ENCODE results near the gene ANKRD12.

The ANKRD12 gene

GRCh38 chr18:9206421-9206820 lies 69.8 kb downstream of the ANKRD12 start:
- H3K9me3 ChIP-seq (ENCODE audit: insufficient read depth, low read length) = no peaks in the 10 kb centered on the region
- H3K4me3 ChIP-seq (ENCODE audit: low read length) = no peak overlapping the region
- no peak overlapping the region for H3K27ac ChIP-seq (ENCODE audit: low read length)
- H3K9ac ChIP-seq (ENCODE audit: low read length) = no peak overlapping the region
- peaks cover 18% of the 10 kb centered on the region for H3K4me1 ChIP-seq (ENCODE audit: low read length)
- H3K4me2 ChIP-seq (ENCODE audit: low read length) = no peak overlapping the region
- H3K36me3 ChIP-seq (replicated peaks; ENCODE audit: low read depth, low read length) = peaks cover 44% of the 10 kb centered on the region
- no peaks in the 10 kb centered on the region for H3K27me3 ChIP-seq (ENCODE audit: low read depth, low read length)
- peaks cover 24% of the 10 kb centered on the region; the same call in 1 of the 2 replicates for H4K20me1 ChIP-seq (ENCODE audit: insufficient read depth, low read length)
- no peak for TF ChIP-seq CTCF (IDR thresholded peaks at IDR 0.05; ENCODE audit: low read depth, low read length)
- no peak for TF ChIP-seq EZH2phosphoT487 (IDR thresholded peaks at IDR 0.05; ENCODE audit: low read depth)
- H3K79me2 ChIP-seq (ENCODE audit: low read length) = peaks cover 19% of the 10 kb centered on the region
- no peak overlapping the region for H2AFZ ChIP-seq (ENCODE audit: low read depth, low read length)

- TF ChIP-seq EZH2phosphoT487 (IDR thresholded peaks at IDR 0.05; ENCODE audit: low read depth) = no peak
- TF ChIP-seq CTCF (IDR thresholded peaks at IDR 0.05; ENCODE audit: low read depth, low read length) = no peak
- H3K79me2 ChIP-seq (ENCODE audit: low read length) = peaks cover 6% of the 10 kb centered on the region
These were observed 72.7 kb downstream of the ANKRD12 start for GRCh38 chr18:9209279-9209678.

GRCh38 chr18:9210966-9211365 lies 74.4 kb downstream of the ANKRD12 start:
- Histone ChIP-seq H3K79me2 (ENCODE audit: low read length) (peaks cover 9% of the 10 kb centered on the region; the same call in 1 of the 2 replicates), H2AFZ (ENCODE audit: low read depth, low read length) (no peak overlapping the region), H3K4me1 (ENCODE audit: low read length) (peaks cover 23% of the 10 kb centered on the region), H3K36me3 (replicated peaks; ENCODE audit: low read depth, low read length) (peaks cover 57% of the 10 kb centered on the region), H3K9ac (ENCODE audit: low read length) (no peak overlapping the region), H3K27me3 (ENCODE audit: low read depth, low read length) (no peaks in the 10 kb centered on the region), H3K27ac (ENCODE audit: low read length) (peak overlapping the region; percentile 55), H4K20me1 (ENCODE audit: insufficient read depth, low read length) (peaks cover 8% of the 10 kb centered on the region; the same call in 1 of the 2 replicates), H3K4me2 (ENCODE audit: low read length) (peak overlapping the region; percentile 59), H3K9me3 (ENCODE audit: insufficient read depth, low read length) (no peaks in the 10 kb centered on the region), H3K4me3 (ENCODE audit: low read length) (peak overlapping the region; percentile 20; the same call in 1 of the 2 replicates)
- TF ChIP-seq EZH2phosphoT487 (IDR thresholded peaks at IDR 0.05; ENCODE audit: low read depth) (no peak), CTCF (IDR thresholded peaks at IDR 0.05; ENCODE audit: low read depth, low read length) (no peak)

More at GRCh38 chr18:9209279-9209678, 72.7 kb downstream of the ANKRD12 start:
- no peak overlapping the region for H2AFZ ChIP-seq (ENCODE audit: low read depth, low read length)
- H4K20me1 ChIP-seq (ENCODE audit: insufficient read depth, low read length) = peaks cover 18% of the 10 kb centered on the region; the same call in 1 of the 2 replicates
- H3K4me3 ChIP-seq (ENCODE audit: low read length) = no peak overlapping the region
- H3K27ac ChIP-seq (ENCODE audit: low read length) = no peak overlapping the region
- H3K27me3 ChIP-seq (ENCODE audit: low read depth, low read length) = no peaks in the 10 kb centered on the region
- H3K9ac ChIP-seq (ENCODE audit: low read length) = no peak overlapping the region
- H3K9me3 ChIP-seq (ENCODE audit: insufficient read depth, low read length) = no peaks in the 10 kb centered on the region
- no peak overlapping the region for H3K4me2 ChIP-seq (ENCODE audit: low read length)
- peaks cover 51% of the 10 kb centered on the region for H3K36me3 ChIP-seq (replicated peaks; ENCODE audit: low read depth, low read length)
- peaks cover 23% of the 10 kb centered on the region for H3K4me1 ChIP-seq (ENCODE audit: low read length)

- Histone ChIP-seq H3K27ac (ENCODE audit: low read length) (peak overlapping the region; percentile 55), H3K9me3 (ENCODE audit: insufficient read depth, low read length) (no peaks in the 10 kb centered on the region), H3K4me3 (ENCODE audit: low read length) (no peak overlapping the region), H3K4me1 (ENCODE audit: low read length) (peaks cover 23% of the 10 kb centered on the region), H3K79me2 (ENCODE audit: low read length) (peaks cover 9% of the 10 kb centered on the region; the same call in 1 of the 2 replicates), H3K36me3 (replicated peaks; ENCODE audit: low read depth, low read length) (peaks cover 67% of the 10 kb centered on the region), H3K9ac (ENCODE audit: low read length) (no peak overlapping the region), H4K20me1 (ENCODE audit: insufficient read depth, low read length) (peaks cover 7% of the 10 kb centered on the region; the same call in 1 of the 2 replicates), H3K27me3 (ENCODE audit: low read depth, low read length) (no peaks in the 10 kb centered on the region), H3K4me2 (ENCODE audit: low read length) (peak overlapping the region; percentile 59), H2AFZ (ENCODE audit: low read depth, low read length) (no peak overlapping the region)
- TF ChIP-seq EZH2phosphoT487 (IDR thresholded peaks at IDR 0.05; ENCODE audit: low read depth) (no peak), CTCF (IDR thresholded peaks at IDR 0.05; ENCODE audit: low read depth, low read length) (no peak)
These were observed 75.4 kb downstream of the ANKRD12 start for GRCh38 chr18:9211955-9212354.
